ENCODE results near the gene TAS2R46. TPM values are rescaled to one million over a fixed set of nuclear protein-coding genes. Genes with fewer than 3 reads are reported as not detected.
"Not testable (repeated sequence)": the region's sequence is repeated elsewhere in the genome, so short reads cannot be mapped to it uniquely, and the experiment has no call there.

The TAS2R46 gene
- polyA plus RNA-seq, 2 of the 4 experiments (the other 2 are of a cell fraction) = 0.32 TPM; not detected in 1

- CTCF ChIA-PET = interaction anchor here (0.7 kb wide), 1 partner anchor 868 kb away, joined by 3 read pairs; no protein-coding TSS in a partner anchor
- H3K4me1 ChIP-seq = peaks cover 6% of the 10 kb centered on the region; the same call in 2 of the 3 replicates
- H3K27ac ChIP-seq = no peak overlapping the region
- TF ChIP-seq KDM1A (IDR thresholded peaks at IDR 0.05; ENCODE audit: low read depth) (no peak), NPAS2 (CRISPR knock-in tag; IDR thresholded peaks at IDR 0.05; ENCODE audit: borderline replicate concordance) (no peak)
- DNase-seq (ENCODE audit: low read depth in 1 of 2, low spot score in 1 of 2) (no peak), ATAC-seq (no peak), FAIRE-seq (peak; percentile 76)
- H3K4me3 ChIP-seq = no peak overlapping the region
- H3K9me3 ChIP-seq = peaks cover 17% of the 10 kb centered on the region; the same call in 2 of the 3 replicates
- no peak overlapping the region for H3K4me2 ChIP-seq
- WGBS (ENCODE audit: missing lambda C conversion rate) = 77% methylated on average over 1 of the region's 1 CpG
- POLR2A ChIA-PET = interaction anchor here (0.7 kb wide), 1 partner anchor 64 kb away, joined by 3 read pairs; no protein-coding TSS in a partner anchor
These were observed 45.6 kb upstream of the TAS2R46 start for GRCh38 chr12:11107719-11108118.

GRCh38 chr12:11106288-11106687 is 44.2 kb upstream of the TAS2R46 start:
- ATAC-seq (no peak), FAIRE-seq (no peak), DNase-seq (ENCODE audit: low read depth in 1 of 2, low spot score in 1 of 2) (no peak)
- Histone ChIP-seq H3K4me1 (peaks cover 6% of the 10 kb centered on the region; the same call in 2 of the 3 replicates), H3K9me3 (peaks cover 13% of the 10 kb centered on the region; the same call in 2 of the 3 replicates), H3K27ac (no peak overlapping the region), H3K4me2 (peak overlapping the region; percentile 40; the same call in 2 of the 3 replicates), H3K4me3 (no peak overlapping the region)
- ChIA-PET POLR2A (no interaction called here), CTCF (no interaction called here)
- TF ChIP-seq ATOH8 (CRISPR knock-in tag; IDR thresholded peaks at IDR 0.05; ENCODE audit: low read depth) (no peak), NFE2L2 (conservative IDR thresholded peaks at IDR 0.05; ENCODE audit: low read length) (no peak), POLR2AphosphoS2 (conservative IDR thresholded peaks at IDR 0.05; ENCODE audit: low read length) (no peak), USF2 (IDR thresholded peaks at IDR 0.05) (no peak), HES2 (IDR thresholded peaks at IDR 0.05) (no peak), HEYL (CRISPR knock-in tag; IDR thresholded peaks at IDR 0.05) (no peak)
- 59% methylated on average over 2 of the region's 2 CpGs for WGBS (ENCODE audit: missing lambda C conversion rate)

- H3K4me1 ChIP-seq = peaks cover 6% of the 10 kb centered on the region; the same call in 2 of the 3 replicates
- DNase-seq (ENCODE audit: low read depth in 1 of 2, low spot score in 1 of 2) = no peak
- H3K27ac ChIP-seq = no peak overlapping the region
- ATAC-seq = no peak
- 22% methylated on average over 2 of the region's 2 CpGs for WGBS (ENCODE audit: missing lambda C conversion rate)
- FAIRE-seq = no peak
- POLR2A ChIA-PET = no interaction called here
- H3K4me2 ChIP-seq = no peak overlapping the region; the same call in 2 of the 3 replicates
- no peak overlapping the region for H3K4me3 ChIP-seq
- TF ChIP-seq KDM1A (IDR thresholded peaks at IDR 0.05; ENCODE audit: low read depth) = no peak
- H3K9me3 ChIP-seq = peaks cover 12% of the 10 kb centered on the region; the same call in 2 of the 3 replicates
- CTCF ChIA-PET = no interaction called here
These were observed 43.5 kb upstream of the TAS2R46 start for GRCh38 chr12:11105546-11105945.

- DNase-seq (ENCODE audit: low read depth in 1 of 2, low spot score in 1 of 2); POLR2A ChIA-PET; H3K9me3 ChIP-seq; H3K4me2 ChIP-seq; ATAC-seq; H3K4me1 ChIP-seq; H3K4me3 ChIP-seq; CTCF ChIA-PET; FAIRE-seq; H3K27ac ChIP-seq: not testable (repeated sequence)
- WGBS (ENCODE audit: missing lambda C conversion rate) = no CpG with 5 or more reads among the region's 2 CpGs
These were observed 32.8 kb upstream of the TAS2R46 start for GRCh38 chr12:11094910-11095309.

GRCh38 chr12:11092128-11092527 is 30.0 kb upstream of the TAS2R46 start, which contains the start of gene TAS2R43:
TSS of gene TAS2R43 (minus strand) at chr12:11092313. CDS start at chr12:11092229, 84 bp downstream.
- WGBS (ENCODE audit: missing lambda C conversion rate) = 90% methylated on average over 3 of the region's 6 CpGs
- no peak within 1 kb of the TSS for H3K4me3 ChIP-seq
- POLR2A ChIA-PET = no interaction called here
- no peaks in the 10 kb centered on the region for H3K4me1 ChIP-seq
- DNase-seq (ENCODE audit: low read depth in 1 of 2, low spot score in 1 of 2) (no peak), ATAC-seq (no peak), FAIRE-seq (no peak)
- H3K27ac ChIP-seq = no peak within 1 kb of the TSS
- H3K9me3 ChIP-seq = no peaks in the 10 kb centered on the region
- no peak for TF ChIP-seq FOXS1 (CRISPR knock-in tag; IDR thresholded peaks at IDR 0.05)
- TF ChIP-seq HOXB5 (CRISPR knock-in tag; IDR thresholded peaks at IDR 0.05) = no peak
- no peak for TF ChIP-seq CBX8 (IDR thresholded peaks at IDR 0.05)
- no peak for TF ChIP-seq CBX2 (IDR thresholded peaks at IDR 0.05; ENCODE audit: borderline replicate concordance, low read depth)
- TF ChIP-seq MAFK (IDR thresholded peaks at IDR 0.05; ENCODE audit: partially characterized antibody) = no peak
- TF ChIP-seq JUN (IDR thresholded peaks at IDR 0.05) = no peak
- TF ChIP-seq ATOH8 (CRISPR knock-in tag; IDR thresholded peaks at IDR 0.05; ENCODE audit: low read depth) = no peak
- no peak for TF ChIP-seq BHLHE40 (IDR thresholded peaks at IDR 0.05; ENCODE audit: low read depth, low read length)
- no peak for TF ChIP-seq SREBF2 (IDR thresholded peaks at IDR 0.05)
- no peak for TF ChIP-seq CHD4 (IDR thresholded peaks at IDR 0.05; ENCODE audit: borderline replicate concordance)
- no peak for TF ChIP-seq E2F6 (IDR thresholded peaks at IDR 0.05; ENCODE audit: borderline replicate concordance, low read depth)
- no peak for TF ChIP-seq CEBPB (IDR thresholded peaks at IDR 0.05)
- CTCF ChIA-PET = no interaction called here
- H3K4me2 ChIP-seq = no peak within 1 kb of the TSS
